ENCODE measurements around the gene ZNF75A. TPM values are rescaled to one million over a fixed set of nuclear protein-coding genes. Genes with fewer than 3 reads are reported as not detected.

ZNF75A gene
- total RNA-seq, 1 experiment from 2014 or later: 10.3 TPM

DNA sequence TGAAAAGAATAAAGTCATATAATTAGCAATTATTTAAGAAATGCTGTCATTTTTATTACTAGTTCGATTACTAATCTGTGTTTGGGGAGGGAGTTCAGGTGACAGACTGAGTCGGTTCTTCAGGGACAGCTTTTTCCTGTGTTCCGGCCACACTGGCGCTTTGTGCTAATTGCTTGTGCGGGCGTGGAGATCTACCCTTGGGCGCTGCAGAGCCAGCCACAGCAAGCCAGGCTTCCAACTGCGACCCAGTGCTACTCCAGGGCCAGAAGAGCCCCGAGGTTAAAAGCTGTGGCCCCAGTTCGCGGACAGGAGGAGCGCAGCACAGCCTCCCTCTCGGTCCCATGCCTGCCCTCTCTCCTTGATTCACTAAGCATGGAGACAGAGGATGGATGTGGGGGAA lies 43.9 kb downstream of the ZNF75A start:
- Histone ChIP-seq H3K4me1 (ENCODE audit: control insufficient read depth in 1 of 2, insufficient read depth in 2 of 2, low read length in 2 of 2) (no peaks in the 10 kb centered on the region), H3K9me3 (ENCODE audit: control insufficient read depth in 1 of 2, insufficient read depth in 1 of 2, low read depth in 1 of 2, low read length in 2 of 2) (no peaks in the 10 kb centered on the region), H3K4me2 (ENCODE audit: low read length) (no peak overlapping the region), H2AFZ (ENCODE audit: low read depth, low read length, poor library complexity, severe bottlenecking) (no peak overlapping the region), H3K27me3 (ENCODE audit: insufficient read depth, low read length) (no peaks in the 10 kb centered on the region), H4K20me1 (ENCODE audit: insufficient read depth) (no peaks in the 10 kb centered on the region), H3K9me2 (ENCODE audit: insufficient read depth) (no peaks in the 10 kb centered on the region), H3K27ac (ENCODE audit: low read depth, low read length) (no peak overlapping the region), H3K79me2 (ENCODE audit: insufficient read depth, low read length) (no peaks in the 10 kb centered on the region), H3K36me3 (ENCODE audit: control insufficient read depth in 1 of 2, insufficient read depth in 2 of 2, low read length in 2 of 2) (no peaks in the 10 kb centered on the region), H3K4me3 (replicated peaks in 1 of 2; ENCODE audit: low read depth in 1 of 2, low read length in 2 of 2) (no peak overlapping the region), H3K9ac (ENCODE audit: low read length) (no peak overlapping the region)
- TF ChIP-seq YY1 (IDR thresholded peaks at IDR 0.05; ENCODE audit: extremely low read depth, insufficient replicate concordance, low read depth, low read length) (no peak), RAD21 (IDR thresholded peaks at IDR 0.05; ENCODE audit: low read depth) (no peak), SIN3A (IDR thresholded peaks at IDR 0.05; ENCODE audit: low read depth) (no peak), EZH2phosphoT487 (IDR thresholded peaks at IDR 0.05; ENCODE audit: borderline replicate concordance) (no peak), FOSL1 (IDR thresholded peaks at IDR 0.05; ENCODE audit: low read depth) (no peak), EZH2 (IDR thresholded peaks at IDR 0.05) (no peak), ZNF274 (IDR thresholded peaks at IDR 0.05; ENCODE audit: low read depth, low read length) (no peak), CEBPB (IDR thresholded peaks at IDR 0.05; ENCODE audit: low read depth) (no peak), SP1 (IDR thresholded peaks at IDR 0.05; ENCODE audit: low read depth) (no peak), ZFX (IDR thresholded peaks at IDR 0.05) (no peak)
- TF ChIP-seq, protein P1, sequence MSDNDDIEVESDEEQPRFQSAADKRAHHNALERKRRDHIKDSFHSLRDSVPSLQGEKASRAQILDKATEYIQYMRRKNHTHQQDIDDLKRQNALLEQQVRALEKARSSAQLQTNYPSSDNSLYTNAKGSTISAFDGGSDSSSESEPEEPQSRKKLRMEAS (IDR thresholded peaks at IDR 0.05): no peak
- TF ChIP-seq, protein P2, sequence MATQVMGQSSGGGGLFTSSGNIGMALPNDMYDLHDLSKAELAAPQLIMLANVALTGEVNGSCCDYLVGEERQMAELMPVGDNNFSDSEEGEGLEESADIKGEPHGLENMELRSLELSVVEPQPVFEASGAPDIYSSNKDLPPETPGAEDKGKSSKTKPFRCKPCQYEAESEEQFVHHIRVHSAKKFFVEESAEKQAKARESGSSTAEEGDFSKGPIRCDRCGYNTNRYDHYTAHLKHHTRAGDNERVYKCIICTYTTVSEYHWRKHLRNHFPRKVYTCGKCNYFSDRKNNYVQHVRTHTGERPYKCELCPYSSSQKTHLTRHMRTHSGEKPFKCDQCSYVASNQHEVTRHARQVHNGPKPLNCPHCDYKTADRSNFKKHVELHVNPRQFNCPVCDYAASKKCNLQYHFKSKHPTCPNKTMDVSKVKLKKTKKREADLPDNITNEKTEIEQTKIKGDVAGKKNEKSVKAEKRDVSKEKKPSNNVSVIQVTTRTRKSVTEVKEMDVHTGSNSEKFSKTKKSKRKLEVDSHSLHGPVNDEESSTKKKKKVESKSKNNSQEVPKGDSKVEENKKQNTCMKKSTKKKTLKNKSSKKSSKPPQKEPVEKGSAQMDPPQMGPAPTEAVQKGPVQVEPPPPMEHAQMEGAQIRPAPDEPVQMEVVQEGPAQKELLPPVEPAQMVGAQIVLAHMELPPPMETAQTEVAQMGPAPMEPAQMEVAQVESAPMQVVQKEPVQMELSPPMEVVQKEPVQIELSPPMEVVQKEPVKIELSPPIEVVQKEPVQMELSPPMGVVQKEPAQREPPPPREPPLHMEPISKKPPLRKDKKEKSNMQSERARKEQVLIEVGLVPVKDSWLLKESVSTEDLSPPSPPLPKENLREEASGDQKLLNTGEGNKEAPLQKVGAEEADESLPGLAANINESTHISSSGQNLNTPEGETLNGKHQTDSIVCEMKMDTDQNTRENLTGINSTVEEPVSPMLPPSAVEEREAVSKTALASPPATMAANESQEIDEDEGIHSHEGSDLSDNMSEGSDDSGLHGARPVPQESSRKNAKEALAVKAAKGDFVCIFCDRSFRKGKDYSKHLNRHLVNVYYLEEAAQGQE (IDR thresholded peaks at IDR 0.05; ENCODE audit: low read depth): no peak
- ChIA-PET POLR2A (no interaction called here), CTCF (no interaction called here), RAD21 (ENCODE audit: low non-redundant PET in 1 of 2, low total read pairs in 2 of 2, uncharacterized antibody in 2 of 2, unreplicated experiment in 2 of 2) (no interaction called here)
- intact Hi-C loops (cut with micrococcal nuclease): no loop called here
- DNase-seq (ENCODE audit: low read depth, low spot score) (no peak), ATAC-seq (no peak)
- no TSS peak for BruUV-seq (replicated peaks)
